HepG2 (cell line): ENCODE data around the gene TDRD3. TPM values are rescaled to one million over a fixed set of nuclear protein-coding genes. Genes with fewer than 3 reads are reported as not detected.

Source experiments
- ATM ChIP-seq: fragments of 450-650 bp; IDR thresholded peaks from 2 replicates; pipeline ENCODE4 v1.7.1; 2017; ENCODE audit warnings: mild to moderate bottlenecking, borderline replicate concordance
- CREM ChIP-seq, 2 experiments: sonication (generic) in 1 of 2; formaldehyde crosslinking in 1 of 2; IDR thresholded peaks; 2 replicates each; pipeline versions ENCODE4 v1.4.0 to v1.6.1; 2016 to 2020; ENCODE audit warnings: antibody characterized with exemption in 1 of 2, mild to moderate bottlenecking in 1 of 2, missing genetic modification reagents in 1 of 2
- HNRNPLL ChIP-seq: fragments of 200-400 bp; formaldehyde crosslinking; IDR thresholded peaks from 2 replicates; pipeline ENCODE4 v1.6.1; 2017; ENCODE audit warnings: mild to moderate bottlenecking, low read depth, low read length; ENCODE audit not compliant: poor library complexity, severe bottlenecking
- KLF9 ChIP-seq: IDR thresholded peaks from 2 replicates; pipeline ENCODE4 v1.6.1; 2016; ENCODE audit warnings: low read depth
- RNF2 ChIP-seq: fragments of 450-650 bp; conservative IDR thresholded peaks from 2 replicates; pipeline ENCODE4 v1.6.1; 2016; ENCODE audit warnings: low read depth
- SMC3 ChIP-seq: IDR thresholded peaks from 2 replicates; pipeline ENCODE4 v1.6.1; 2011; ENCODE audit warnings: low read length, improper control_type of control experiment
- ZKSCAN1 ChIP-seq: fragments of 150-350 bp; IDR thresholded peaks from 2 replicates; pipeline ENCODE4 v1.6.1; 2014; ENCODE audit warnings: low read length
- ZMAT3 ChIP-seq: sonication (generic); formaldehyde crosslinking; conservative IDR thresholded peaks from 2 replicates; pipeline ENCODE4 v1.7.0; 2021; ENCODE audit warnings: missing genetic modification reagents
- ZNF569 ChIP-seq: sonication (generic); formaldehyde crosslinking; IDR thresholded peaks from 2 replicates; pipeline ENCODE4 v1.5.0; 2020; ENCODE audit warnings: mild to moderate bottlenecking, missing genetic modification reagents, moderate library complexity, borderline replicate concordance
- ZNF574 ChIP-seq: sonication (generic); formaldehyde crosslinking; IDR thresholded peaks from 2 replicates; pipeline ENCODE4 v1.4.0; 2020; ENCODE audit warnings: missing genetic modification reagents
- ZNF615 ChIP-seq: sonication (generic); formaldehyde crosslinking; IDR thresholded peaks from 2 replicates; pipeline ENCODE4 v1.5.0; 2020; ENCODE audit warnings: mild to moderate bottlenecking, missing genetic modification reagents, borderline replicate concordance
- ZNF737 ChIP-seq: sonication (generic); formaldehyde crosslinking; IDR thresholded peaks from 2 replicates; pipeline ENCODE4 v1.5.0; 2020; ENCODE audit warnings: missing genetic modification reagents, mild to moderate bottlenecking, borderline replicate concordance
- ZNF770 ChIP-seq: sonication (generic); formaldehyde crosslinking; IDR thresholded peaks from 2 replicates; pipeline ENCODE4 v1.5.0; 2020; ENCODE audit warnings: mild to moderate bottlenecking, missing genetic modification reagents
- ZSCAN20 ChIP-seq: sonication (generic); formaldehyde crosslinking; IDR thresholded peaks from 2 replicates; pipeline ENCODE4 v1.4.0; 2020; ENCODE audit warnings: missing genetic modification reagents, mild to moderate bottlenecking, borderline replicate concordance
- polyA plus RNA-seq, 8 experiments: library from polyadenylated mRNA; depleted of rRNA in 3 of 8; stranded (reverse) in 7 of 8; unstranded in 1 of 8; fragments of >200 nt; fragmentation: Illumina TruSeq in 4 of 8; extraction: Trizol in 4 of 8; gene quantifications; 2 replicates each; pipeline versions ENCODE4 v1.2.1 to v1.2.3, GENCODE V29; 2011 to 2016; ENCODE audit warnings: low read depth in 4 of 8, missing spikeins in 1 of 8, mixed read lengths in 1 of 8; ENCODE audit not compliant: insufficient read depth in 1 of 8
- total RNA-seq, 5 experiments: library from RNA; depleted of rRNA; stranded (reverse); fragments of >200 nt; fragmentation: Illumina TruSeq; extraction: Trizol; gene quantifications; 2 replicates each; pipeline ENCODE4 v1.2.3, GENCODE V29; 2016; ENCODE audit warnings: low read depth in 1 of 5
- TF ChIP-seq, protein P1 (sequence below): sonication (generic); formaldehyde crosslinking; IDR thresholded peaks from 2 replicates; pipeline ENCODE4 v1.8.1; 2022; ENCODE audit warnings: low read depth, mild to moderate bottlenecking, missing genetic modification reagents
- TF ChIP-seq, protein P2 (sequence below): IDR thresholded peaks from 2 replicates; pipeline ENCODE4 v1.6.1; 2016; ENCODE audit warnings: mild to moderate bottlenecking, missing biosample characterization, missing genetic modification reagents
- TF ChIP-seq, protein P3 (sequence below): sonication (generic); formaldehyde crosslinking; IDR thresholded peaks from 2 replicates; pipeline ENCODE4 v1.4.0; 2020; ENCODE audit warnings: mild to moderate bottlenecking, missing genetic modification reagents

Gene TDRD3
- total and polyA plus RNA-seq, 2 of the 13 experiments (the other 11 are each of a cell fraction or from before 2014, with no cell fraction given), result 4.7 to 11.8 TPM

DNA sequence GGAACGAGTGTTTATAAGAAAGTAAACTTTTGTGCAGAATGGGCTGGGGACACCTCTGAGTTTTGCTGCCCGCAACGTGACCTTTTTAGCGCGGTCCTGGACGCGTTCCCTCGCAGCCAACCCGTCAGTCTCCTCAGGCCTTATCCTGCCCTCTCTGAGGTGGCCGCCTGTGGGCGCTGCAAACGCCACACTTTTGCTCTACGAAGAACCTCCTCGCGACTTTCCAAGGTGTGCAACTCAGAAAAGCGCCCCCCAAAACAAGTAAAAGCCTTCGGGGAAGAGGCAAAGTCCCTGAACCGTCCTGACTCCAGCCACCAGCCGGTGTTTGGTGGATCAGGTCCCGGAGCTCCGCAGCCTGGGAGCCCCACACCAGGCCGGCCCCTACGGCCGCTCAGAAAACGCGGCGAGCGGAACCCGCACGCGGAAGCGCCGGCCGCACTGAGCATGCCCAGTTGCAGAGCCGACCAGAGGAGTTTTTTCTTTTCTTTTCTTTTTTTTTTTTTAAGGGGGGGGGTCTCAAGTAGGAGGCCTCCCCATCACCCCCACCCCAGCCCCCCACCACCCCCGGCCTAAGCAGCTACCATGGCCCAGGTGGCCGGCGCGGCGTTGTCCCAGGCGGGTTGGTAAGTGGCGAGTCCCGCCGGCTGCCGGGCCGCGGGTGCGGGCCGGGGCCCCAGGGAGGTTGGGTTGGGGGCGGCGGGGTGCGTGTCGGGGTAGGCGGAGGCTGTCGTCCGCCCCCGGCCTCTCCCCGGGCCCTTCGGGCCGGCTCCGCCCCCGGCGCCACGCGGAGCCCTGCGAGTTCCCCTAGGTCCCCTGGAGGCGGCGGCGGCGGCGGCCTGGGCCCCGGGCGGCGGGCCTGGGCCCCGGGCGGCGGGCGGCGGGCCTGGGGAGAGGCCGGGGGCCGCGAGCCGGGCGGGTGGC is at the start of gene TDRD3 (continued):
- TF ChIP-seq KLF9 (CRISPR knock-in tag) (no peak), ZNF574 (CRISPR knock-in tag) (0 out of 2 replicates have a peak, but pooled peaks have one; percentile 18), RNF2 (peak; percentile 64; the same call in 1 of the 2 replicates), ZNF770 (CRISPR knock-in tag) (peak; percentile 38; the same call in 1 of the 2 replicates), ZSCAN20 (CRISPR knock-in tag) (no peak), CREM (IDR thresholded peaks at IDR 0.05) (peak; percentile 19; the same call in 1 of the 2 replicates), CREM (CRISPR knock-in tag; IDR thresholded peaks at IDR 0.05) (no peak), ZNF615 (CRISPR knock-in tag) (0 out of 2 replicates have a peak, but pooled peaks have one; percentile 77), ATM (no peak), ZMAT3 (CRISPR knock-in tag) (peak; percentile 14), ZKSCAN1 (no peak), ZNF569 (no peak), SMC3 (no peak), HNRNPLL (peak; percentile 36), ZNF737 (CRISPR knock-in tag) (no peak)
- TF ChIP-seq, protein P1, sequence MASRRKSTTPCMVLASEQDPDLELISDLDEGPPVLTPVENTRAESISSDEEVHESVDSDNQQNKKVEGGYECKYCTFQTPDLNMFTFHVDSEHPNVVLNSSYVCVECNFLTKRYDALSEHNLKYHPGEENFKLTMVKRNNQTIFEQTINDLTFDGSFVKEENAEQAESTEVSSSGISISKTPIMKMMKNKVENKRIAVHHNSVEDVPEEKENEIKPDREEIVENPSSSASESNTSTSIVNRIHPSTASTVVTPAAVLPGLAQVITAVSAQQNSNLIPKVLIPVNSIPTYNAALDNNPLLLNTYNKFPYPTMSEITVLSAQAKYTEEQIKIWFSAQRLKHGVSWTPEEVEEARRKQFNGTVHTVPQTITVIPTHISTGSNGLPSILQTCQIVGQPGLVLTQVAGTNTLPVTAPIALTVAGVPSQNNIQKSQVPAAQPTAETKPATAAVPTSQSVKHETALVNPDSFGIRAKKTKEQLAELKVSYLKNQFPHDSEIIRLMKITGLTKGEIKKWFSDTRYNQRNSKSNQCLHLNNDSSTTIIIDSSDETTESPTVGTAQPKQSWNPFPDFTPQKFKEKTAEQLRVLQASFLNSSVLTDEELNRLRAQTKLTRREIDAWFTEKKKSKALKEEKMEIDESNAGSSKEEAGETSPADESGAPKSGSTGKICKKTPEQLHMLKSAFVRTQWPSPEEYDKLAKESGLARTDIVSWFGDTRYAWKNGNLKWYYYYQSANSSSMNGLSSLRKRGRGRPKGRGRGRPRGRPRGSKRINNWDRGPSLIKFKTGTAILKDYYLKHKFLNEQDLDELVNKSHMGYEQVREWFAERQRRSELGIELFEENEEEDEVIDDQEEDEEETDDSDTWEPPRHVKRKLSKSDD (CRISPR knock-in tag), result no peak
- TF ChIP-seq, protein P2, sequence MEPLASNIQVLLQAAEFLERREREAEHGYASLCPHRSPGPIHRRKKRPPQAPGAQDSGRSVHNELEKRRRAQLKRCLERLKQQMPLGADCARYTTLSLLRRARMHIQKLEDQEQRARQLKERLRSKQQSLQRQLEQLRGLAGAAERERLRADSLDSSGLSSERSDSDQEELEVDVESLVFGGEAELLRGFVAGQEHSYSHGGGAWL (CRISPR knock-in tag), result no peak; the same call in 1 of the 2 replicates
- TF ChIP-seq, protein P3, sequence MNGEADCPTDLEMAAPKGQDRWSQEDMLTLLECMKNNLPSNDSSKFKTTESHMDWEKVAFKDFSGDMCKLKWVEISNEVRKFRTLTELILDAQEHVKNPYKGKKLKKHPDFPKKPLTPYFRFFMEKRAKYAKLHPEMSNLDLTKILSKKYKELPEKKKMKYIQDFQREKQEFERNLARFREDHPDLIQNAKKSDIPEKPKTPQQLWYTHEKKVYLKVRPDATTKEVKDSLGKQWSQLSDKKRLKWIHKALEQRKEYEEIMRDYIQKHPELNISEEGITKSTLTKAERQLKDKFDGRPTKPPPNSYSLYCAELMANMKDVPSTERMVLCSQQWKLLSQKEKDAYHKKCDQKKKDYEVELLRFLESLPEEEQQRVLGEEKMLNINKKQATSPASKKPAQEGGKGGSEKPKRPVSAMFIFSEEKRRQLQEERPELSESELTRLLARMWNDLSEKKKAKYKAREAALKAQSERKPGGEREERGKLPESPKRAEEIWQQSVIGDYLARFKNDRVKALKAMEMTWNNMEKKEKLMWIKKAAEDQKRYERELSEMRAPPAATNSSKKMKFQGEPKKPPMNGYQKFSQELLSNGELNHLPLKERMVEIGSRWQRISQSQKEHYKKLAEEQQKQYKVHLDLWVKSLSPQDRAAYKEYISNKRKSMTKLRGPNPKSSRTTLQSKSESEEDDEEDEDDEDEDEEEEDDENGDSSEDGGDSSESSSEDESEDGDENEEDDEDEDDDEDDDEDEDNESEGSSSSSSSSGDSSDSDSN (CRISPR knock-in tag), result peak; percentile 72
